Measurements from ENCODE around the gene PLCB1. TPM values are rescaled to one million over a fixed set of nuclear protein-coding genes. Genes with fewer than 3 reads are reported as not detected.

Gene PLCB1
- total RNA-seq, 2 donors from 2014 or later: 12.3 to 13.4 TPM

DNA sequence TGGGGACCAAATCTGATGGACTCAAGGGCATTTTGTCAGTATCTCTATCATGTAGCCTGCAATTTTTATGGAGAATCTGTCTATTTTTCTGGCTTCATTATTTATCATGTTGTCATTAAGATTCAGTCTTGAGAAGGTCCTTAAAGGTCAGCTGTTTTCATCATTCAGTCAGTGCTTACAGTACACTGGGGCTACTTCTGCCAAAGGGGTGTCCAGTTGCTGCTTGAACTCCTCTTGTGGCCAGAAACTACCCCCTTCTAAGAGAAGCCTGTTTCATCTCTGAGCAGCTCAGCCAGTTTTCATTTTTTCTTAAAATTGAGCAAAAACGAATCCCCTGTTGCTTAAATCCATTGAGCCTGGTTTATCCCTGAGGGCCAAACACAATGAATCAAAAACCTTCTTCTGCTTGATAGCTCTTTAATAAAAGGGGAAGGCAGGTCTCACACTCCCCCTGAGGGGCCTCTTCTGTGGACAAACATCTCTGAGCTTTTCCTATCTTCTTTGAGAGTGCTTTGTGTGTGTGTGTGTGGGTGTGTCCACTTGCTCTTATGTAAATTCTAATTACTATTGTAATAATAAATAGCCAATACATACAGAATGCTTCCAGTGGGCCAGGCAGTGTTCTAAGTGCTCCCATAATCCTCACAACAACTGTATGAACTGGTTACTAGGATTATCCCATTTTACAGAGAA lies 172.2 kb downstream of the PLCB1 start:
- DNase-seq (ENCODE audit: low spot score) (no peak), ATAC-seq (no peak)
- Mint-ChIP-seq H3K36me3 (no peaks in the 10 kb centered on the region), H3K4me3 (no peak overlapping the region), H3K9me3 (no peaks in the 10 kb centered on the region), H3K27ac (no peak overlapping the region), H3K4me1 (ENCODE audit: low read depth in 2 of 2) (peaks cover 9 to 19% of the 10 kb centered on the region in 2 donors), H3K27me3 (no peaks in the 10 kb centered on the region)

GRCh38 chr20:8305449-8305978 lies 173.4 kb downstream of the PLCB1 start:
- H3K4me3 Mint-ChIP-seq: no peak overlapping the region
- no peaks in the 10 kb centered on the region for H3K36me3 Mint-ChIP-seq
- H3K27ac Mint-ChIP-seq: no peak overlapping the region
- H3K4me1 Mint-ChIP-seq (ENCODE audit: low read depth in 2 of 2): peaks cover 9 to 14% of the 10 kb centered on the region in 2 donors
- no peaks in the 10 kb centered on the region for H3K9me3 Mint-ChIP-seq
- ATAC-seq (peak; percentile 80 to 85), DNase-seq (ENCODE audit: low spot score) (peak; percentile 80)
- H3K27me3 Mint-ChIP-seq: no peaks in the 10 kb centered on the region

DNA sequence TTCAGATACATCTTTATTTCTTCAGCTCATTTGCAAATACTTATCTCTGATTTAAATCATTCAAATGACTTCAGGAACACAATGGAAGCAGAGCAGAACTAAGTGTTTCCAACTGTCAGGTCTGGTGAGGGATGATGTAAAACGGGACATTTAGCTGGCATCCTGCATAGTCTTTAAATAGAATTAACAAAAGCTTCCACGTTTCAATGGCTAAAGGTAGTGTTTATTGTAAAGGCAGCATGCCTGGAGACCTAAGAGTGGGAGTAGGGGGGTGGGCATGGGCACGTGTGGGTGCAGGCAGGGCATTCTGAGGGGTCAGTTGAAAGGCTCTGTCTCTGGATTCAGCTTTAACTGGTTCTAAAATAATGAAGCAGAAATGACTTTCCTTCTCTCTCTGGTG lies 174.9 kb downstream of the PLCB1 start:
- no peak overlapping the region for H3K4me3 Mint-ChIP-seq
- H3K27ac Mint-ChIP-seq: no peak overlapping the region
- peaks cover 9 to 14% of the 10 kb centered on the region in 2 donors for H3K4me1 Mint-ChIP-seq (ENCODE audit: low read depth in 2 of 2)
- H3K9me3 Mint-ChIP-seq: no peaks in the 10 kb centered on the region
- DNase-seq (ENCODE audit: low spot score) (no peak), ATAC-seq (no peak)
- H3K27me3 Mint-ChIP-seq: no peaks in the 10 kb centered on the region
- H3K36me3 Mint-ChIP-seq: no peaks in the 10 kb centered on the region

- no peak overlapping the region for H3K4me3 Mint-ChIP-seq
- H3K27me3 Mint-ChIP-seq: no peaks in the 10 kb centered on the region
- H3K27ac Mint-ChIP-seq: no peak overlapping the region
- H3K4me1 Mint-ChIP-seq (ENCODE audit: low read depth in 2 of 2): peaks cover 10 to 15% of the 10 kb centered on the region in 2 donors
- no peaks in the 10 kb centered on the region for H3K9me3 Mint-ChIP-seq
- H3K36me3 Mint-ChIP-seq: no peaks in the 10 kb centered on the region
- DNase-seq (ENCODE audit: low spot score): no peak
- no peak for ATAC-seq
Measured at GRCh38 chr20:8309634-8310033, 177.6 kb downstream of the PLCB1 start.

DNA sequence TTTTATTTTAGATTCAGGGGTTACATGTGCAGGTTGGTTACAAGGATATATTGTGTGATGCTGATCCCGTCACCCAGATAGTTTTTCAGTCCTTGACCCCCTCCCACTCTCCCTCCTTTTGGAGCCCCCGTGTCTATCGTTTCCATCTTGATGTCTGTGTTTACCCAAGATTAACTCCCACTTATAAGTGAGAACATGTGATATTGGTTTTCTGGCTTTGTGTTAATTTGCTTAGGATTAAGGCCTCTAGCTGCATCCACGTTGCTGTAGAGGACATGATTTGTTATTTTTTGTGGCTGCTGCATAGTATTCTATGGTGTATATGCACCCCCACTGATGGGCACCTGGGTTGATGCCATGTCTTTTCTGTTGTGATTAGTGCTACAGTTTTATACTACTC lies 178.6 kb downstream of the PLCB1 start:
- no peaks in the 10 kb centered on the region for H3K36me3 Mint-ChIP-seq
- H3K27ac Mint-ChIP-seq: no peak overlapping the region
- ATAC-seq: no peak
- H3K4me3 Mint-ChIP-seq: no peak overlapping the region
- no peaks in the 10 kb centered on the region for H3K27me3 Mint-ChIP-seq
- peaks cover 8% of the 10 kb centered on the region in 2 donors for H3K4me1 Mint-ChIP-seq (ENCODE audit: low read depth in 2 of 2)
- no peaks in the 10 kb centered on the region for H3K9me3 Mint-ChIP-seq
- DNase-seq (ENCODE audit: low spot score): no peak

DNA sequence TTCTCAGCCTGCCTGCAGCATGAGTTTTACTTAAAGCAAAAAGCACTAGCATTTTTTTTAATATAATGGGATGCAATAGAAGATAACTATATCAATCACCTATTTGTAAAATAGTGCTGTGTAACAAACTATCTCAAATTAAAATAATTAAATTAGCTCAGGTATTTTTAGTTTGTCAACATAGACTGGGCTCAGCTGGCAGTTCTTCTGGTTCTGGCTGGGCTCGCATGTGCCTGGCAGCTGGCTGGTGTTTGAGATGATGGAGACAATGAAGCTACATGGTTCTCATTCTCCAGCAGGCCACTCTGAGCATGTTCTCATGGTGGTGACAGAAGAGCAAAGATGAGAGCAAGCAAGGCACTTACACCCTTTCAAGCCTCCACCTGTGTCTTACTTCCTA lies 181.0 kb downstream of the PLCB1 start:
- Mint-ChIP-seq H3K27me3 (no peaks in the 10 kb centered on the region), H3K4me1 (ENCODE audit: low read depth in 2 of 2) (peaks cover 5 to 6% of the 10 kb centered on the region in 2 donors), H3K27ac (no peak overlapping the region), H3K9me3 (no peaks in the 10 kb centered on the region), H3K36me3 (no peaks in the 10 kb centered on the region), H3K4me3 (no peak overlapping the region)
- DNase-seq (ENCODE audit: low spot score): no peak
- ATAC-seq: no peak

DNA sequence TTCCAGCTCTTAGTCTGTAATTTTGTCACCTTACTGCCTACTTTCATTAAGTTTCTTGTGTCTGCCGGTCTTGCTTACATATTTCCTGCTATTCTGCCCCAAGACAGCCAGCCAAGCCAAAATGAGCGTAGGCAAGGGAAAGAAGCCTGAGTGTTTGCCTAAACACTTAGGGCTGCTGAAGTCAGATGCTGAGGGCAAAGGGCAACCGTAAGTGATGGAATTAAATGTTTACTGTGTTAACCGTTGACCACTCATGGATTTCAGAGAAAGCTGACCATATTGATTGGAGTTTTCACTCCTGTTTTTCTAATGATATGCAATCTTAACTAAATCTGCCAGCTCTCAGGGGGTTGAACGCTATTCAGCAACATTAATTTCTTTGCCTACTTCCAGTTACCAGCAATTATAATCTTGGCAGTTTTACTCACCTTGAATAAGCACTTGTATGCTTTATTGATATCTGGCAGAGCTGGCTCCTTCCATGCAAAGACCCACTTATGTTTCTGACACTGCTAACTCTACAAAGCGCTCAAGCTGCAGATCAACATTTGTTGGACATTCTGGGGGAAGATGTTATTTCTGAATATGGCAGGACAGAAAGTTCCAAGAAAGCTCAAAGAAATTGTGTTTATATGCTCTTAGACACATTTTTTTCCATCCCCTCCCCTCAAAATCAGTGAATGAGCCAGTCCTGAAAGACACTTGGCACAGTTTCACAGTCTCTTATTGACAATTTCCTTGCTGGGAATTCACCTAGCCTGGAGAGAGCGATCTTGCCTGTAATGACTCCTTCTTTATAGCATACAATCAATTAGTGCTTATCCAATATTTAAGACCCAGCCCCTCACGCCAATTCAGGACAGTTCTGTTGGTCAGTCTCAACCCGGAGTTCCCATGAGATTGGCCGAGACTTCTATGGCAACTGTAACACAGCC lies 183.8 kb downstream of the PLCB1 start:
- H3K36me3 Mint-ChIP-seq: no peaks in the 10 kb centered on the region

GRCh38 chr20:8317448-8317847 lies 185.4 kb downstream of the PLCB1 start:
- Mint-ChIP-seq H3K4me3 (no peak overlapping the region), H3K36me3 (no peaks in the 10 kb centered on the region), H3K27ac (no peak overlapping the region), H3K9me3 (no peaks in the 10 kb centered on the region), H3K27me3 (no peaks in the 10 kb centered on the region), H3K4me1 (ENCODE audit: low read depth in 2 of 2) (peaks cover 11% of the 10 kb centered on the region in 2 donors)
- no peak for ATAC-seq
- no peak for DNase-seq (ENCODE audit: low spot score)

More for the DNA sequence above, 183.8 kb downstream of the PLCB1 start:
- no peak overlapping the region for H3K27ac Mint-ChIP-seq
- H3K27me3 Mint-ChIP-seq: no peaks in the 10 kb centered on the region
- ATAC-seq: no peak
- H3K4me3 Mint-ChIP-seq: no peak overlapping the region
- peaks cover 9 to 11% of the 10 kb centered on the region in 2 donors for H3K4me1 Mint-ChIP-seq (ENCODE audit: low read depth in 2 of 2)
- H3K9me3 Mint-ChIP-seq: no peaks in the 10 kb centered on the region
- DNase-seq (ENCODE audit: low spot score): no peak

DNA sequence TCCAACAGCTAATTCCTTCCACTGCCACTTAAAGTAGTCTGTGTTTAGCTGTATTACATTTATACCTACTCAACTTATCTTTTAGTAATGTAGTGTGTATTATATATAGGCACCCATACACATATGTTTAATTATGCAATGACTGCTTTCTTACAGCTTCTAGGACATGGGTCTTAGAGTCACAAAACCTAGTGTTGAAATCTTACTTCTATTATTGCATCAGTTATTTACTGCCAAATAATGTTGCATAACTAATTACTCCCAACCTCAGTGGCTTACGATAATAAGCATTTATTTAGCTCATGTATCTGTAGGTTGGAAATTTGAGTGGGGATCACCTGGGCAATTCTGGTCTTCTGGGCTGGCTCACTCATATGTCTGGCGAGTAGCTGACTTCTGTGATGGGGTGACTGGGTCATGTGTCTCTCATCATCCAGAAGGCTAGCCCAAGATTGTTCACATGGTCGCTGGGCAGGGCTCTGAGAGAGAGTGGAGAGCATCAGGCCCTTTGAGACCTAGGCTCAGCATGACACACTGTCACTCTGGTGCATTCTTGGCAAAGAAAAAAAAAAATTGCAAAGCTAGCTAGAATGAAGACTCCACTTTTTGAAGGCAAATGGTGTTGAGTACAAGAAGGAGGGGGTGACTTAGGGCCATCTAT lies 187.0 kb downstream of the PLCB1 start:
- Mint-ChIP-seq H3K36me3 (no peaks in the 10 kb centered on the region), H3K27me3 (no peaks in the 10 kb centered on the region), H3K4me1 (ENCODE audit: low read depth in 2 of 2) (peaks cover 6 to 15% of the 10 kb centered on the region in 2 donors), H3K4me3 (no peak overlapping the region), H3K27ac (peak overlapping the region in 1 of 2 donors; percentile 13), H3K9me3 (no peaks in the 10 kb centered on the region)
- DNase-seq (ENCODE audit: low spot score): no peak
- ATAC-seq: no peak

- H3K36me3 Mint-ChIP-seq: no peaks in the 10 kb centered on the region
- peaks cover 5 to 10% of the 10 kb centered on the region in 2 donors for H3K4me1 Mint-ChIP-seq (ENCODE audit: low read depth in 2 of 2)
- H3K9me3 Mint-ChIP-seq: no peaks in the 10 kb centered on the region
- no peak overlapping the region for H3K4me3 Mint-ChIP-seq
- H3K27me3 Mint-ChIP-seq: no peaks in the 10 kb centered on the region
- DNase-seq (ENCODE audit: low spot score): no peak
- H3K27ac Mint-ChIP-seq: no peak overlapping the region
- ATAC-seq: no peak
Measured at GRCh38 chr20:8320306-8320705, 188.2 kb downstream of the PLCB1 start.

GRCh38 chr20:8321001-8321400 lies 188.9 kb downstream of the PLCB1 start:
- Mint-ChIP-seq H3K4me1 (ENCODE audit: low read depth in 2 of 2) (peaks cover 5 to 12% of the 10 kb centered on the region in 2 donors), H3K36me3 (no peaks in the 10 kb centered on the region), H3K27me3 (no peaks in the 10 kb centered on the region), H3K4me3 (no peak overlapping the region), H3K9me3 (no peaks in the 10 kb centered on the region), H3K27ac (no peak overlapping the region)
- no peak for ATAC-seq
- no peak for DNase-seq (ENCODE audit: low spot score)

GRCh38 chr20:8322662-8323217 lies 190.7 kb downstream of the PLCB1 start:
- DNase-seq (ENCODE audit: low spot score): no peak
- peaks cover 5 to 12% of the 10 kb centered on the region in 2 donors for H3K4me1 Mint-ChIP-seq (ENCODE audit: low read depth in 2 of 2)
- ATAC-seq: no peak
- no peaks in the 10 kb centered on the region for H3K36me3 Mint-ChIP-seq
- H3K9me3 Mint-ChIP-seq: no peaks in the 10 kb centered on the region
- H3K27me3 Mint-ChIP-seq: no peaks in the 10 kb centered on the region
- H3K4me3 Mint-ChIP-seq: no peak overlapping the region
- H3K27ac Mint-ChIP-seq: peak overlapping the region in 1 of 2 donors; percentile 20

GRCh38 chr20:8326191-8326590 lies 194.1 kb downstream of the PLCB1 start:
- no peak for DNase-seq (ENCODE audit: low spot score)
- H3K4me3 Mint-ChIP-seq: no peak overlapping the region
- no peak for ATAC-seq
- H3K4me1 Mint-ChIP-seq (ENCODE audit: low read depth in 2 of 2): peaks cover 12 to 15% of the 10 kb centered on the region in 2 donors
- H3K27ac Mint-ChIP-seq: no peak overlapping the region
- no peaks in the 10 kb centered on the region for H3K36me3 Mint-ChIP-seq
- H3K9me3 Mint-ChIP-seq: no peaks in the 10 kb centered on the region
- H3K27me3 Mint-ChIP-seq: no peaks in the 10 kb centered on the region

Data from natural killer cell treated with Interleukin-12 subunit alpha and Interleukin-12 subunit beta and Interleukin-15 and Interleukin-18, amount 100 ng/mL, for 72 hours (primary cell).